ENCODE measurements around the gene KCNJ9. TPM values are rescaled to one million over a fixed set of nuclear protein-coding genes. Genes with fewer than 3 reads are reported as not detected.
"Not testable (repeated sequence)": the region's sequence is repeated elsewhere in the genome, so short reads cannot be mapped to it uniquely, and the experiment has no call there.

Gene KCNJ9
- total RNA-seq, 2 experiments from 2014 or later, result not detected

DNA sequence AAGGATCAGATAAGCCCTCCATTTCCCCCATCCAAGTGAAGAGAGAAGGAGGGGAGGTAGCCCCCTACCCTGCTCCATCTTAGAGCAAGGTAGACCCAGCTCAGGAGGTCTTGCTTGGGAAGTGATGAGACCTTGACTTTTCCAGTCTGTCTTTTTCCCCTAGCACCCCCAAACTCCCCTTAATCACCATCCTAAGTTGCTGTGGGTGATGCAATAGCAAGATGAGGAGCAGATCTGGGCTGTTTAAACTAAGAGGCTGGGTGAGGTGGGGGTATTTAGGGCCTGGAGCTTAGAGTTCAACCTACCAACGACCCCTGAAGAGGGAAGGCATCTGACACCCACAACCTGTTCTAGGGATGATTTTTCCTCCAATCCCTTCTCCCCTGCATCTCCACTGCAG lies 36.0 kb downstream of the KCNJ9 start:
- Mint-ChIP-seq H3K36me3 (ENCODE audit: low read depth) (no peaks in the 10 kb centered on the region), H3K4me1 (no peaks in the 10 kb centered on the region)
- POLR2A ChIA-PET, result no interaction called here

DNA sequence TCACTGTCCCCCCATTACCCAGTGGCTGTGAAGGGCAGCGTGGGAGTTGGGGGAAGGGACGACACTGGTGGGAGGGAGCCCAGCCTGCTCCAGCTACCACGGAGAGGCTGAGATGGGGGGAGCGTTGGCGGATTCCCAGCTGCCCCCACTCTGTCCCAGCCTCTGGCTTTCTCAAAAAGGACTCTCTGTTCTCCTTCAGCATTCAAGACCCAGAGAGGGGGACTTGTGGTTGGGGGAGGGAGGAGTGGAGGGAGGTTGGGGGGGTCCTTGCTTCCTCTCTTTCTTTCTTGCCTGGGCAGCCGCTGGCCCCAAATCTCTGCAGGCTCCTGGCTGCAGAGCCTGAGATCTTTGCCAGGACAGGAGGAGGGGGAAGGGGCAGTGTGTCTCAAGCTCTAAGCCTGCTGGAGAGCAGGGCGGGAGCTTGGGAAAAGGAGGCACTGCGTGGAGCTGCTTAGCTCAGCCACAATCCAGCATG lies 36.4 kb downstream of the KCNJ9 start:
- POLR2A ChIA-PET, result no interaction called here
- no peak for DNase-seq
- Mint-ChIP-seq H3K4me1 (no peaks in the 10 kb centered on the region), H3K36me3 (ENCODE audit: low read depth) (no peaks in the 10 kb centered on the region), H3K27ac (no peak overlapping the region), H3K9me3 (no peaks in the 10 kb centered on the region), H3K27me3 (peaks cover 5% of the 10 kb centered on the region), H3K4me3 (no peak overlapping the region)
- CTCF ChIA-PET, result interaction anchor here (0.6 to 1.2 kb wide), 7 partner anchors 10 to 1174 kb away, joined by 3 to 4 read pairs (median 3); partner anchors contain the start of gene ATP1A4

More for the DNA sequence above, 36.0 kb downstream of the KCNJ9 start:
- DNase-seq, result no peak
- Mint-ChIP-seq H3K4me3 (no peak overlapping the region), H3K27ac (no peak overlapping the region), H3K9me3 (no peaks in the 10 kb centered on the region), H3K27me3 (peaks cover 5% of the 10 kb centered on the region)
- CTCF ChIA-PET, result interaction anchor here (0.7 to 1.2 kb wide), 5 partner anchors 10 to 35 kb away, joined by 3 read pairs; partner anchors contain the start of gene ATP1A4

DNA sequence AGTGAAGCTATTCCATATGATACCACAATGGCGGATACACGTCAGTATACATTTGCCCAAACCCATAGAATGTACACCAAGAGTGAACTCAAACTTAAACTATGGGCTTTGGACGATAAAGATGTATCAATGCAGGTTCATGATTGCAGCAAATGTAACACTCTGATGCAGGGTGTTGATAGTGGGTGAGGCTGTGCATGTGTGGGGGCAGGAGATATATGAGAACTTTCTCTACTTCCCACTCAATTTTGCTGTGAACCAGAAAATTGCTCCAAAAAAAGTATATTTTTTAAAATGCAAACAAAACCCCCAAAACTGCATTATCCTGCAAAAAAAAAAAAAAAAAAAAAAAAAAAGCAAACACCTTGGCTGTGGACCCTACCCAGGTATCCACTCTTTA lies 37.6 kb downstream of the KCNJ9 start:
- no peaks in the 10 kb centered on the region for H3K9me3 Mint-ChIP-seq
- POLR2A ChIA-PET, result no interaction called here
- no peaks in the 10 kb centered on the region for H3K36me3 Mint-ChIP-seq (ENCODE audit: low read depth)
- H3K4me1 Mint-ChIP-seq, result no peaks in the 10 kb centered on the region
- CTCF ChIA-PET, result interaction anchor here (1.0 to 1.1 kb wide), 2 partner anchors 101 to 258 kb away, joined by 3 read pairs; no protein-coding TSS in a partner anchor
- DNase-seq, result no peak
- no peak overlapping the region for H3K27ac Mint-ChIP-seq
- H3K27me3 Mint-ChIP-seq, result peaks cover 5% of the 10 kb centered on the region
- H3K4me3 Mint-ChIP-seq, result no peak overlapping the region

DNA sequence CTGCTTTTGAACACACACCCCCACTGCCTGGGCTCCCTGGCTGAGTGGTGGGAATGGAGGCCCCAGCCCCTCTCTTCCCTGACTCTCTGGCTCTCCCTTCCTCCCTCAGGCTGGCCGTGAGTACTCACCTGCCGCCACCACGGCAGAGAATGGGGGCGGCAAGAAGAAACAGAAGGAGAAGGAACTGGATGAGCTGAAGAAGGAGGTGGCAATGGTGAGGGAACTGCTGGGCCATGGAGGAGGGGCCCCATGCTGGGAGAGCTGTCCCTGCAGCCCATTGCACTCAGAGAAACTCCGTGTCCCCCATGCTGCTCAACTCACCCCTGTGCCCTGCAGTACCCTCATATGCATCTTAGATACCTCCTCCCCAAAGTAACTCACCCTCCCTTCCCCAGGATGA lies 39.5 kb downstream of the KCNJ9 start:
- no peaks in the 10 kb centered on the region for H3K9me3 Mint-ChIP-seq
- H3K27me3 Mint-ChIP-seq, result peaks cover 3% of the 10 kb centered on the region
- no peak overlapping the region for H3K27ac Mint-ChIP-seq
- POLR2A ChIA-PET, result no interaction called here
- no peak overlapping the region for H3K4me3 Mint-ChIP-seq
- no peaks in the 10 kb centered on the region for H3K36me3 Mint-ChIP-seq (ENCODE audit: low read depth)
- no peaks in the 10 kb centered on the region for H3K4me1 Mint-ChIP-seq
- CTCF ChIA-PET, result no interaction called here
- no peak for DNase-seq

DNA sequence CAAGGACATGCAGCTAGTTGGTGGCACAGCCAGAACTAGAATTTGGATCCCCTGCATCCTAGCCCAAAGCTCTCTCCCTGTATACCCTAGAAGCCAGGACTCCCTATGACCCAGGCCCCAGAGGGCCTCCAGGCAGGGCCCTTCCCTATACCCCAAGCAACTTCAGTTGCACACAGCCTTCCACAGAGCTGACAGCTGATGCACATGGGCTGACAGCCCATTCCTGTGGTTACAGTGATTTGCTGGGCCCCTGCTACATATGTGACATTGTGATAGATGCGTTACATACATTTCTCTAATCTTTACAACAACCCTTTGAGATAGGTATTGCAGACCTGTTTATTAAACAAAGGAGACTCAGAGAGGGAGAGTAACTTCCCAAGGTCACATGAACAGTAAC lies 40.0 kb downstream of the KCNJ9 start:
- H3K27me3 Mint-ChIP-seq, result peaks cover 3% of the 10 kb centered on the region
- ChIA-PET POLR2A (no interaction called here), CTCF (no interaction called here)
- DNase-seq, result no peak
- H3K9me3 Mint-ChIP-seq, result no peaks in the 10 kb centered on the region
- no peaks in the 10 kb centered on the region for H3K36me3 Mint-ChIP-seq (ENCODE audit: low read depth)
- no peaks in the 10 kb centered on the region for H3K4me1 Mint-ChIP-seq
- H3K4me3 Mint-ChIP-seq, result no peak overlapping the region
- H3K27ac Mint-ChIP-seq, result no peak overlapping the region

DNA sequence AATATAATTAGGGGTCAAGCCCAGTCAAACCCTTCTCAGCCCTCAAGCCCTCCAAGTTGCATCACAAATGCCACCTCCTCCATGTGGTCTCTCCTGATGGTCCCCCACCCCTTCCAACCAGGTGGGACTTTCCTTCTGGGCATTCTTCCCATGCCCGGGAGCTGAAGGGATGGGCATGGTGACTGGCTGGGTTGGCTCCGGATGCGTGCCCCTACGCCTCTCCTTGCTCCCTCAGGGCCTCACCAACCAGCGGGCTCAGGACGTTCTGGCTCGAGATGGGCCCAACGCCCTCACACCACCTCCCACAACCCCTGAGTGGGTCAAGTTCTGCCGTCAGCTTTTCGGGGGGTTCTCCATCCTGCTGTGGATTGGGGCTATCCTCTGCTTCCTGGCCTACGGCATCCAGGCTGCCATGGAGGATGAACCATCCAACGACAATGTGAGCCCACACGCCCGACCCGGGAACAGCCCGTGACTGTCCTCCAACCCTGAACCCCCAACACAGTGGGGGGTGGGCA lies 41.7 kb downstream of the KCNJ9 start:
- H3K27me3 Mint-ChIP-seq, result peaks cover 3% of the 10 kb centered on the region
- no peak overlapping the region for H3K27ac Mint-ChIP-seq
- ChIA-PET POLR2A (no interaction called here), CTCF (interaction anchor here (0.6 to 1.3 kb wide), 3 partner anchors 14 to 249 kb away, joined by 3 to 4 read pairs (median 3); no protein-coding TSS in a partner anchor)
- H3K9me3 Mint-ChIP-seq, result no peaks in the 10 kb centered on the region
- no peaks in the 10 kb centered on the region for H3K4me1 Mint-ChIP-seq
- no peaks in the 10 kb centered on the region for H3K36me3 Mint-ChIP-seq (ENCODE audit: low read depth)
- DNase-seq, result no peak
- no peak overlapping the region for H3K4me3 Mint-ChIP-seq

DNA sequence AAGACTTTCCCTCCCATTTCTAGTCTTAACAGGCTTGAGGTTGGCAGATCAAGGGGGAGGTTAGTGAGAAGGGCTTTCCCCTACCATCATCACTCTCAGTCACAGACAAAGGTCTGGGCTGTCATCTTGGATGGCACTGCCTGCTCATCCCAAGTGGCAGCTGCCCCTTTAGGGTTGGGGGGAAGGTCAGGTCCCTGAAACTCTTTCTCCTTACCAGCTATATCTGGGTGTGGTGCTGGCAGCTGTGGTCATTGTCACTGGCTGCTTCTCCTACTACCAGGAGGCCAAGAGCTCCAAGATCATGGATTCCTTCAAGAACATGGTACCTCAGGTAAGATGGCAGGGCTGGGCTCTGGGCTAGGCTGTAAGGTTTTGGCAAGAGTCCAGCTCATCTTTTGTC lies 42.4 kb downstream of the KCNJ9 start:
- Mint-ChIP-seq H3K36me3 (ENCODE audit: low read depth) (no peaks in the 10 kb centered on the region), H3K4me3 (no peak overlapping the region), H3K9me3 (no peaks in the 10 kb centered on the region), H3K27me3 (no peaks in the 10 kb centered on the region), H3K4me1 (no peaks in the 10 kb centered on the region), H3K27ac (no peak overlapping the region)
- no peak for DNase-seq
- ChIA-PET CTCF (no interaction called here), POLR2A (no interaction called here)

DNA sequence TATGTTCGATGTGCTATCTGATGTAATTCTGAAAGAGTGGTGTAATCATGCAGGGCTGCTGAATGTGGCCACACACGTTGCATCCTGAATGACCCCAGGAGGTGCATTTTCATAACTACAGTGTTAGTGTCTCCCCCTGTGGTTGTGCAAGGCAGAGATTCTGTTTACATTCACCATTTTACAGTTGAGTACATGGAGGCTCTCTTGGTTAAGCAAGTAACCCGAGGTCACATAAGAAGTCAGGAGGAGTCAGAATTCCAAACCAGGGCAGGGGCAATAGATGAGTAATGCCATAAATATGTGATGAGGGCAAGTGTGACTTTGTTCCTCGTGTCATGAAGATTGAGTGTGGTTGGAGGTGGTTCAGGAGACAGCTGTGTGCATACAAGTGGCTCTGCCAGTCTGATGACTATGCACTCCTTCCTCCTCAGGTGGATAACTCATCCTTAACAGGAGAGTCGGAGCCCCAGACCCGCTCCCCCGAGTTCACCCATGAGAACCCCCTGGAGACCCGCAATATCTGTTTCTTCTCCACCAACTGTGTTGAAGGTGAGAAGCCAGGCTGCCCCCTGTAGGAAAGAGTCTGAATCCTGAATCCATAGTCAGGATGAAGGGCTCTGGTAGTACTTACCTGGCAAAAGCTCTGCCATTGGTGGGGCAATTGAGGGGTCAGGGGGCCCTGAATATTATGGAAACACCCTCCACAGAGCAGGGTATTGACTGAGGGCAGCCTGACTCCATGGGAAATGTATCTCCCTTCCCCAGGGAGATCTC lies 43.6 kb downstream of the KCNJ9 start:
- no peaks in the 10 kb centered on the region for H3K9me3 Mint-ChIP-seq

DNA sequence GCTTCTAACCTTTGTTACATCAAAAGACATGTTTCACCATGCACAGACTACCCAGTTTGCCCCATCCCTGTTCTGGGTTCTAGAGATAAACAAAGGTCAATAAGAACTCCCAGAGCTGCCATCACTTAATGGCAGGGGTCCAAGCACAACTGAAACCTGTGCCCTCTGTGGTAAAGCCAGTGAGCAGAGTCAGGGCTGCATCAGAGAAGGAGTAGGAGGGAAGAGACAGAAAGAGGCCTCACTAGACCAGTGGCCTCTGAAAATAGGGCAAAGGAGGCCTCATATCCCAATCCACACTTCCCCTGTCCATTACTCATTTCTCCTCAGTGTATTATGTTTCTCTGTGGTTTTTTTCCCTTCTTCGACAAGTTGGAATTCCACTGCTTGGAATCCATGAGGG lies 44.4 kb downstream of the KCNJ9 start:
- H3K36me3 Mint-ChIP-seq (ENCODE audit: low read depth), result no peaks in the 10 kb centered on the region

More for the DNA sequence above, 43.6 kb downstream of the KCNJ9 start:
- no peaks in the 10 kb centered on the region for H3K27me3 Mint-ChIP-seq
- H3K36me3 Mint-ChIP-seq (ENCODE audit: low read depth), result no peaks in the 10 kb centered on the region
- H3K4me3 Mint-ChIP-seq, result no peak overlapping the region
- no peaks in the 10 kb centered on the region for H3K4me1 Mint-ChIP-seq
- H3K27ac Mint-ChIP-seq, result no peak overlapping the region
- CTCF ChIA-PET, result interaction anchor here (0.5 to 1.4 kb wide), 3 partner anchors 10 to 117 kb away, joined by 3 read pairs; no protein-coding TSS in a partner anchor
- DNase-seq, result no peak
- POLR2A ChIA-PET, result no interaction called here

DNA sequence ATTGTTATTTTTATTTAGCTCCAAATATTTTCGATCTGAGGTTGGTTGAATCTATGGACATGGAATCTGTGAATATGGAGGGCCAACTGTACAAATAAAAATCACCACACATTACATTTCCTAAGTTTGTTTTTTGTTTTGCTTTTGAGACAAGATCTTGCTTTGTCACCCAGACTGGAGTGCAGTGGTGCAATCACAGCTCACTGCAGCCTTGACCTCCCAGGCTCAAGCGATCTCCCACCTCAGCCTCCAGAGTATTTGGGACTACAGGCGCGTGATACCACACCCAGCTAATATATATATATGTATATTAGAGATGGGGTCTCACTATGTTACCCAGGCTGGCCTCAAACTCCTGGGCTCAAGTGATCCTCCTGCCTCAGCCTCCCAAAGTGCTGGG lies 45.0 kb downstream of the KCNJ9 start:
- CTCF ChIA-PET; POLR2A ChIA-PET; H3K27ac Mint-ChIP-seq; DNase-seq; H3K4me1 Mint-ChIP-seq; H3K4me3 Mint-ChIP-seq; H3K27me3 Mint-ChIP-seq; H3K9me3 Mint-ChIP-seq; H3K36me3 Mint-ChIP-seq (ENCODE audit: low read depth): not testable (repeated sequence)

More for the DNA sequence above, 44.4 kb downstream of the KCNJ9 start:
- no peak overlapping the region for H3K27ac Mint-ChIP-seq
- H3K27me3 Mint-ChIP-seq, result no peaks in the 10 kb centered on the region
- H3K9me3 Mint-ChIP-seq, result no peaks in the 10 kb centered on the region
- no peak for DNase-seq
- CTCF ChIA-PET, result interaction anchor here (1.4 kb wide), 1 partner anchor 24 kb away, joined by 3 read pairs; no protein-coding TSS in a partner anchor
- H3K4me3 Mint-ChIP-seq, result no peak overlapping the region
- POLR2A ChIA-PET, result no interaction called here
- no peaks in the 10 kb centered on the region for H3K4me1 Mint-ChIP-seq

DNA sequence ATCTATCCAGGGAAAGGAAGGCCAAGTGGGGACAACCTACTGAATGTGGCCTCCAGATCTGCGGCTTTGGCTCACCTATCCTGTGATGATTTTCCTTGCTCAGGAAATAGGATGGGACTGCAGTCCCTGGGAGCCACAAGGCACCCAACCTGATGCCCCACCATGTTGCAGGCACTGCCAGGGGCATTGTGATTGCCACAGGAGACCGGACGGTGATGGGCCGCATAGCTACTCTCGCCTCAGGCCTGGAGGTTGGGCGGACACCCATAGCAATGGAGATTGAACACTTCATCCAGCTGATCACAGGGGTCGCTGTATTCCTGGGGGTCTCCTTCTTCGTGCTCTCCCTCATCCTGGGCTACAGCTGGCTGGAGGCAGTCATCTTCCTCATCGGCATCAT lies 46.0 kb downstream of the KCNJ9 start:
- no peak overlapping the region for H3K4me3 Mint-ChIP-seq
- no peaks in the 10 kb centered on the region for H3K9me3 Mint-ChIP-seq
- ChIA-PET CTCF (interaction anchor here (0.6 to 1.4 kb wide), 4 partner anchors 10 to 49 kb away, joined by 3 to 4 read pairs (median 3); partner anchors contain the start of gene ATP1A4), POLR2A (no interaction called here)
- no peak overlapping the region for H3K27ac Mint-ChIP-seq
- H3K4me1 Mint-ChIP-seq, result no peaks in the 10 kb centered on the region
- H3K27me3 Mint-ChIP-seq, result peaks cover 6% of the 10 kb centered on the region
- no peaks in the 10 kb centered on the region for H3K36me3 Mint-ChIP-seq (ENCODE audit: low read depth)
- DNase-seq, result no peak

DNA sequence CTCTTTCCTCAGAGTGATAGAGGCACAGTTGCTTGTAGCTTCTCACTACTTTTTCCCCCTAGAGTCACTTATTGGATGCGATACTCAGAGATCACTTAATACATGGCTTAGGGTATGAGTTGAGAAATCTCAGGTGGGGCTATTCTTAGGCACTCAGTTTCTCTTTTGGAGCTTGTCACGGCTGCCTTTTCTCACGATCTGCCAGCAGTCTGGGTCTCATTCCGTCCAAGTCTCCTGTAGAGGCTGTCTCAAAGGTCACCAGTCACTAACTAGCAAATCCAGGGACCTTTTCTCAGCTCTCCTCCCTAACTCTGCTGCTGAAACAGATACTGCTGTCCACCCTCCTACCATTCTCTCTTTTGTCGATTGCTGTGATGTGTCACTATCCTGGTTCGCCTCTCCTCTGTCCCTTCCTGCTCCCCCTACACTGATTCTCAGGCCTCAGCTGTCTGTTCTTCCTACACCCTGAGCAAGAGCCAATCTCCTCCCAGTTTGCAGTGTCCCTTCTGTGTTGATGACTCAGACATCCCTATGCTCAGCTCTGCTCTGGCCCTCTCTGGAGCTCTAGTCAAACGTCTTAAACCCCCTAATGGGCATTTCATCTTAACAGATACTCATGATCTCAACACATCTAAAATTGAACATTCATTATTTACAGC lies 46.7 kb downstream of the KCNJ9 start:
- Mint-ChIP-seq H3K4me3 (no peak overlapping the region), H3K27me3 (peaks cover 13% of the 10 kb centered on the region), H3K36me3 (ENCODE audit: low read depth) (no peaks in the 10 kb centered on the region), H3K27ac (no peak overlapping the region), H3K9me3 (no peaks in the 10 kb centered on the region), H3K4me1 (no peaks in the 10 kb centered on the region)
- ChIA-PET POLR2A (no interaction called here), CTCF (interaction anchor here (0.6 to 1.4 kb wide), 4 partner anchors 10 to 49 kb away, joined by 3 to 4 read pairs (median 3); partner anchors contain the start of gene ATP1A4)
- DNase-seq, result no peak

DNA sequence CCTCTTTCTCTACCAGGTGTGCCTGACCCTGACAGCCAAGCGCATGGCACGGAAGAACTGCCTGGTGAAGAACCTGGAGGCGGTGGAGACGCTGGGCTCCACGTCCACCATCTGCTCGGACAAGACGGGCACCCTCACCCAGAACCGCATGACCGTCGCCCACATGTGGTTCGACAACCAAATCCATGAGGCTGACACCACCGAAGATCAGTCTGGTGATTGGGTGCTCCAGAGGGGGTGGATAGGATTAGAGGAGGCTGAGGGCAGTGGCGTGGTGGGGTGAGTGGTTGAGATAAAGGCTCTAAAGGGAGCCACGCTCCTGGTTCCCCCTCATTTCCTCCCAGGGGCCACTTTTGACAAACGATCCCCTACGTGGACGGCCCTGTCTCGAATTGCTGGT lies 47.3 kb downstream of the KCNJ9 start:
- ChIA-PET POLR2A (no interaction called here), CTCF (interaction anchor here (1.3 kb wide), 1 partner anchor 22 kb away, joined by 3 read pairs; the partner anchor contains the start of gene ATP1A4)
- H3K36me3 Mint-ChIP-seq (ENCODE audit: low read depth), result no peaks in the 10 kb centered on the region
- H3K4me1 Mint-ChIP-seq, result no peaks in the 10 kb centered on the region
- no peak overlapping the region for H3K27ac Mint-ChIP-seq
- no peak for DNase-seq
- H3K9me3 Mint-ChIP-seq, result no peaks in the 10 kb centered on the region
- no peak overlapping the region for H3K4me3 Mint-ChIP-seq
- peaks cover 14% of the 10 kb centered on the region for H3K27me3 Mint-ChIP-seq
